OCI-LY1 (cell line): ENCODE data around the gene DSTYK.

ENCODE experiments used
- H2AFZ ChIP-seq: fragments of 200-600 bp; sonication (generic), shearing (Covaris generic); 2 replicates; pipeline ENCODE4 v1.6.0; 2014; ENCODE audit warnings: antibody characterized with exemption, mild to moderate bottlenecking, low read length
- H3F3A ChIP-seq: fragments of 200-600 bp; sonication (generic), shearing (Covaris generic); 2 replicates; pipeline ENCODE4 v1.6.0; 2014; ENCODE audit warnings: mild to moderate bottlenecking, antibody characterized with exemption, low read length, moderate library complexity; ENCODE audit not compliant: insufficient read depth
- H3K27ac ChIP-seq: fragments of 200-600 bp; sonication (generic); 2 replicates; pipeline ENCODE4 v1.5.1; 2014; ENCODE audit warnings: low read length, mixed run types, mild to moderate bottlenecking, low read depth; ENCODE audit not compliant: poor library complexity, severe bottlenecking
- H3K27me3 ChIP-seq: fragments of 200-600 bp; sonication (generic); 2 replicates; pipeline ENCODE4 v1.6.0; 2014; ENCODE audit warnings: antibody characterized with exemption, mild to moderate bottlenecking, low read length, moderate library complexity; ENCODE audit not compliant: insufficient read depth
- H3K36me3 ChIP-seq: fragments of 200-600 bp; sonication (generic); 2 replicates; pipeline ENCODE4 v1.6.1; 2014; ENCODE audit warnings: mild to moderate bottlenecking, antibody characterized with exemption, low read length, moderate library complexity, mixed read lengths; ENCODE audit not compliant: insufficient read depth
- H3K4me1 ChIP-seq: fragments of 200-600 bp; sonication (generic); 2 replicates; pipeline ENCODE4 v1.5.1; 2014; ENCODE audit warnings: mild to moderate bottlenecking, low read length, moderate library complexity; ENCODE audit not compliant: insufficient read depth, severe bottlenecking
- H3K4me2 ChIP-seq: fragments of 200-600 bp; sonication (generic), shearing (Covaris generic); 2 replicates; pipeline ENCODE4 v1.6.1; 2014; ENCODE audit warnings: low read length
- H3K4me3 ChIP-seq: fragments of 200-600 bp; sonication (generic); 2 replicates; pipeline ENCODE4 v1.5.1; 2014; ENCODE audit warnings: low read length, low read depth, mild to moderate bottlenecking, mixed read lengths; ENCODE audit not compliant: poor library complexity, severe bottlenecking
- H3K79me2 ChIP-seq: fragments of 200-600 bp; shearing (Covaris generic); 2 replicates; pipeline ENCODE4 v1.6.1; 2016; ENCODE audit warnings: mixed run types, low read length, mixed read lengths; ENCODE audit not compliant: insufficient read depth
- H3K9ac ChIP-seq: fragments of 200-600 bp; sonication (generic), shearing (Covaris generic); 2 replicates; pipeline ENCODE4 v1.6.1; 2014; ENCODE audit warnings: mild to moderate bottlenecking, low read length, mixed read lengths
- H3K9me2 ChIP-seq: fragments of 200-600 bp; sonication (generic), shearing (Covaris generic); 2 replicates; pipeline ENCODE4 v1.6.1; 2014; ENCODE audit warnings: low read depth, mild to moderate bottlenecking, low read length, mixed read lengths
- H3K9me3 ChIP-seq: fragments of 200-600 bp; shearing (Covaris generic); 2 replicates; pipeline ENCODE4 v1.6.1; 2014; ENCODE audit warnings: low read length, mixed read lengths
- H4K20me1 ChIP-seq: fragments of 200-600 bp; sonication (generic), shearing (Covaris generic); 2 replicates; pipeline ENCODE4 v1.6.0; 2016; ENCODE audit warnings: mild to moderate bottlenecking, low read length; ENCODE audit not compliant: insufficient read depth
- CTCF ChIP-seq: fragments of 200-600 bp; sonication (generic), shearing (Covaris generic); IDR thresholded peaks from 2 replicates; pipeline ENCODE4 v1.5.1; 2017; ENCODE audit warnings: mild to moderate bottlenecking, antibody characterized with exemption, low read length, moderate library complexity, mixed read lengths
- EZH2 ChIP-seq: fragments of 200-600 bp; sonication (generic), shearing (Covaris generic); IDR thresholded peaks from 2 replicates; pipeline ENCODE4 v1.8.0; 2017; ENCODE audit warnings: borderline replicate concordance, mixed run types, mild to moderate bottlenecking, antibody characterized with exemption, low read length, moderate library complexity, mixed read lengths

DSTYK gene

GRCh38 chr1:205217418-205217817 lies 5.9 kb upstream of the DSTYK start:
- no peak for TF ChIP-seq CTCF
- no peak for TF ChIP-seq EZH2
- Histone ChIP-seq H3K9me3 (no peaks in the 10 kb centered on the region), H3K4me3 (no peak overlapping the region)

GRCh38 chr1:205216588-205216987 lies 5.1 kb upstream of the DSTYK start:
- TF ChIP-seq CTCF: no peak
- no peak for TF ChIP-seq EZH2
- no peaks in the 10 kb centered on the region for H3K36me3 ChIP-seq

More at GRCh38 chr1:205217418-205217817, 5.9 kb upstream of the DSTYK start:
- H3K9me2 ChIP-seq: no peaks in the 10 kb centered on the region
- H4K20me1 ChIP-seq: no peaks in the 10 kb centered on the region
- no peak overlapping the region for H2AFZ ChIP-seq
- no peaks in the 10 kb centered on the region for H3K27me3 ChIP-seq
- no peak overlapping the region for H3K4me2 ChIP-seq
- H3K79me2 ChIP-seq: no peaks in the 10 kb centered on the region
- no peak overlapping the region for H3K27ac ChIP-seq
- H3K9ac ChIP-seq: no peak overlapping the region
- H3K36me3 ChIP-seq: no peaks in the 10 kb centered on the region
- H3K4me1 ChIP-seq: peaks cover 4% of the 10 kb centered on the region
- no peaks in the 10 kb centered on the region for H3F3A ChIP-seq

GRCh38 chr1:205214756-205215155 lies 3.3 kb upstream of the DSTYK start:
- Histone ChIP-seq H3K4me2 (no peak overlapping the region), H3F3A (no peaks in the 10 kb centered on the region), H3K79me2 (no peaks in the 10 kb centered on the region), H3K27me3 (no peaks in the 10 kb centered on the region), H2AFZ (no peak overlapping the region), H3K4me1 (peaks cover 19% of the 10 kb centered on the region), H3K27ac (no peak overlapping the region), H3K4me3 (no peak overlapping the region), H3K9ac (no peak overlapping the region), H3K9me2 (no peaks in the 10 kb centered on the region), H3K36me3 (no peaks in the 10 kb centered on the region; the same call in 1 of the 2 replicates), H3K9me3 (no peaks in the 10 kb centered on the region), H4K20me1 (no peaks in the 10 kb centered on the region; the same call in 1 of the 2 replicates)
- no peak for TF ChIP-seq CTCF
- TF ChIP-seq EZH2: no peak

More at GRCh38 chr1:205216588-205216987, 5.1 kb upstream of the DSTYK start:
- H3K27ac ChIP-seq: no peak overlapping the region
- H3K79me2 ChIP-seq: no peaks in the 10 kb centered on the region
- no peaks in the 10 kb centered on the region for H3K9me3 ChIP-seq
- no peaks in the 10 kb centered on the region for H4K20me1 ChIP-seq
- H2AFZ ChIP-seq: no peak overlapping the region
- no peaks in the 10 kb centered on the region for H3K27me3 ChIP-seq
- no peaks in the 10 kb centered on the region for H3K9me2 ChIP-seq
- H3F3A ChIP-seq: no peaks in the 10 kb centered on the region
- no peak overlapping the region for H3K4me3 ChIP-seq
- peaks cover 12% of the 10 kb centered on the region for H3K4me1 ChIP-seq
- no peak overlapping the region for H3K4me2 ChIP-seq
- H3K9ac ChIP-seq: no peak overlapping the region
